Stimulated activated CD8-positive, alpha-beta memory T cell treated with anti-CD3 and anti-CD28 coated beads, Interleukin-12 subunit alpha, Interleukin-12 subunit beta, amount 100 ng/mL, for 4 hours (primary cell): Measurements from ENCODE around the gene KIAA0586.
"Not testable (repeated sequence)": the region's sequence is repeated elsewhere in the genome, so short reads cannot be mapped to it uniquely, and the experiment has no call there.

Source experiments
- DNase-seq: peaks from one replicate; pipeline ENCODE4 v3.0.0-alpha.2; 2020; ENCODE audit warnings: low read depth

Gene KIAA0586

DNA sequence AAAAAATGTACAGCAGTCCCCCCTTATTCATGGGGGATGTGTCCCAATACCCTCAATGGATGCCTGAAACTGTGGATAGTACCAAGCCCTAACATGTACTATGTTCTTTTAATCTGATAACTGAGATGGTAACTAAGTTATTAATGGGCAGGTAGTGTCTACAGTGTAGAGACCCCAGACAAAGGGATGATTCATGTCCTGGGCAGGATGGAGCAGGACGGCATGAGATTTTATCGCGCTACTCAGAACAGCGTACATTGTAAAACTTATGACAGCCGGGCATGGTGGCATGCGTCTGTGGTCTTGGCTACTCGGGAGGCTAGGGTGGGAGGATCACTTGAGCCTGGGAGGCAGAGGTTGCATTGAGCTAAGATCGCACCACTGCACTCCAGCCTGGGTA, 37.1 kb downstream of the KIAA0586 start:
- DNase-seq, result no peak

- DNase-seq, result no peak
Measured at GRCh38 chr14:58465421-58465820, 37.9 kb downstream of the KIAA0586 start.

DNA sequence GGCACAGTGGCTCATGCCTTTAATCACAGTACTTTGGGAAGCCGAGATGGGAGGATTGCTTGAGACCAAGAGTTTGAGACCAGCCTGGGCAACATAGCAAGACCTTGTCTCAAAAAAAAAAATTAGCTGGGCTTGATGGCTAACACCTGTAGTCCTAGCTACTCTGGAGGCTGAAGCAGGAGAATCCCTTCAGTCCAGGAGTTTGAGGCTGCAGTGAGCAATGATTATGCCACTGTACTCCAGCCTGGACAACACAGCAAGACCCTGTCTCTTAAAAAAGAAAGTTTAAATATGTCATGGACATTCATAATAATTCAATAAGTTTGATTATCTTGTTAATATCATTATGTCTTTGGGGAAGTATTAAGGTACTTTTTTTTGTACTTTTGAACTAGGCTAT, 38.9 kb downstream of the KIAA0586 start:
- no peak for DNase-seq

DNA sequence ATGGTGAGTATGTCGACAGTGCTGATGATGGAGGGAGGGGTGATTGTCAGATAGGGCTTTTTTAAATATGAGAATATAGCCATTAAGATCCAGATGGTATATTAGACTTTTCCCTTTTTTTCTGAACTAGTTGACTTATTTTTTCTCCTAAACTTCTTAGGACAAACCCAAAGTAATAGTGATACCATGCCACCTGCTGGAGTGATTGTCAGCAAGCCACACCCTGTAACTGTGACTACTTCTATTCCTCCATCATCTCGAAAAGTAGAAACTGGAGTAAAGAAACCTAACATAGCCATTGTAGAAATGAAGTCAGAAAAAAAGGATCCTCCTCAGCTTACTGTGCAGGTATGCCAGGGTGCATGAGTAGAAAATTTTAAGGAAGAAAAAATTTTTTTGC, 40.1 kb downstream of the KIAA0586 start:
- no peak for DNase-seq

- DNase-seq, result no peak
Measured at GRCh38 chr14:58469309-58469708, 41.8 kb downstream of the KIAA0586 start.

- no peak for DNase-seq
Measured at GRCh38 chr14:58476320-58476719, 48.8 kb downstream of the KIAA0586 start.

DNA sequence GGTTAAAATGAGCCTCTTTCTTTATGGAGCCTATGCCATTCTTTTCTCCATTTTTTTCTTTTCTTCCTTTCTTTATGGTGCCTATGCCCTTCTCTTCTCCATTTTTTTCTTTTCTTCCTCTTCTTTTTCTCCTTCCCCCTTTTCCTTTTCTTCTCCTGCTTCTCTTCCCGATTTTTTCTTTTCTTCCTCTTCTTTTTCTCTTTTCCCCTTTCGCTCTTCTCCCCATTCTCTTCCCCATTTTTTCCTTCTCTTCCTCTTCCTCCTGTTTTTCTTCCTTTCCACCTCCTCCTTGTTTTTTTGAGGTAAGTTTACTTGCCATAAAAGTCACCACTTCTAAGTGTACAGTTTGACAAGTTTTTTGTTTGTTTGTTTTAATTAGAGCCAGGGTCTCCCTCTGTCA, 50.1 kb downstream of the KIAA0586 start:
- DNase-seq, result no peak

GRCh38 chr14:58478329-58478728, 50.8 kb downstream of the KIAA0586 start:
- not testable (repeated sequence) for DNase-seq

DNA sequence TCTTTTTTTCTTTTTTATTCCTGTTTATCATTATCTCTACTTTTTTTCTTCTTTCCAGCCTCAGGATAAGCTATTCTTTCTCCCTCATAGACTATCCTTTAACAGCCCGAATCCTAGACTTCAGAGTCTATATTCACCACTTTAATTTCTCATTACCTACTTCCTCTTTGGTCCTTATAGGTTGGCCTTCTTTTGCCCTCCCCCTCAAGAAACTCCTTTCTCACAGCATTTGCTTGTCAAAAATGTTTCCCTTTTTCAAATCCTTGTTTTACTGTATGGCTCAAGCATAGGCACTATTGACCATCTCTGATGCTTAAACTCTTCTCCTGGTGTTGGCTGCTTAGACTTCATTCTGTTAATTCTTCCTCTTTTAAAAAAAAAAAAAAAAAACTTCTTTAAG, 52.5 kb downstream of the KIAA0586 start:
- DNase-seq, result no peak

- no peak for DNase-seq
Measured at GRCh38 chr14:58484176-58484575, 56.7 kb downstream of the KIAA0586 start.

GRCh38 chr14:58488550-58488949, 61.0 kb downstream of the KIAA0586 start:
- no peak for DNase-seq

DNA sequence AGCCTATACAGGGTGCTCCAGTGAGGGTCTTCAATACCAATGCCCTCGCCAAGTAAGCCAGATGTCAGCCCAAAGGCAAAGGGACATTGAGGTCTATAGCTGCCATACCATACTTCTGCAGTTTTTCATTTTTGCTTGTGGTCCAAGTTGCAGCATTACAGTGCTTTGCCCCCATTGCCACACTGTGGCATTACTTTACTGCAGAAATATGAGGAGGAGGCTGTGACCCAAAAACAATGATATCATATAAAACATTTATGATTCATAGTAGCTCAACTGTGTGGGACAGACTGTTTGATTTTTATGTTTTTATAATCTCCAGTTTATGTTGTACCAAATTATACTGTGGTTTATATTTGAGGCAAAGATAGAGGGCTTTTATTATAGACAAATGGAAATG, 64.1 kb downstream of the KIAA0586 start:
- DNase-seq, result no peak

GRCh38 chr14:58492044-58492443, 64.5 kb downstream of the KIAA0586 start:
- DNase-seq, result no peak

GRCh38 chr14:58501214-58501816, 73.8 kb downstream of the KIAA0586 start:
- DNase-seq, result no peak

GRCh38 chr14:58513272-58513671, 85.8 kb downstream of the KIAA0586 start:
- DNase-seq, result no peak

DNA sequence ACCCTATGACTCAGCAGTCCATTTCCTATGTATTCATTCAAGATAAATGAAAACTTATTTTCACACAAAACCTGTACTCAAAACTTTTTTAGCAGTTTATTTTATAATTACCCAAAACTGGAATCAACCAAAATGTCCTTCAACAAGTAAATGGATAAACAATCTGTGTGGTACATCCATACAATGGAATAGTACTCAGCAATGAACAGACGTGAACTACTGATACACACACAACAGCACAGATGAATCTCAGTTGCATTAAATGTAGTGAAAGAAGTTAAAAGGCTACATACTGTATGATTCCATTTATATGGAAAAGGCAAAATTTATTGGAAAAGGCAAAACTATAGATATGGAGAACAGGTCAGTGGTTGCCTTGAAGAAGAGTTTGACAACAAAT, 90.1 kb downstream of the KIAA0586 start:
- DNase-seq, result no peak

DNA sequence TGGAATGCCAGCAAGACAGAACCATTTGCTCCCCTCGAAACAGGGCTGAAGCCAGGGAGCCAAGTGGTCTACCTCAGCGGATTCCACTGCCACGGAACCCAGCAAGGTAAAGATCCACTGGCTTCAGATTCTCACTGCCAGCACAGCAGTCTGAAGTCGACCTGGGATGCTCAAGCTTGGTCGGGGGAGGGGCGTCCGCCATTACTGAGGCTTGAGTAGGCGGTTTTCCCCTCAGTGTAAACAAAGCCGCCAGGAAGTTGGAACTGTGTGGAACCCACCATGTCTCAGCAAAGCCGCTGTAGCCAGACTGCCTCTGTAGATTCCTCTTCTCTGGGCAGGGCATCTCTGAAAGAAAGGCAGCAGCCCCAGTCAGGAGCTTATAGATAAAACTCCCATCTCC, 98.2 kb downstream of the KIAA0586 start:
- DNase-seq, result not testable (repeated sequence)

DNA sequence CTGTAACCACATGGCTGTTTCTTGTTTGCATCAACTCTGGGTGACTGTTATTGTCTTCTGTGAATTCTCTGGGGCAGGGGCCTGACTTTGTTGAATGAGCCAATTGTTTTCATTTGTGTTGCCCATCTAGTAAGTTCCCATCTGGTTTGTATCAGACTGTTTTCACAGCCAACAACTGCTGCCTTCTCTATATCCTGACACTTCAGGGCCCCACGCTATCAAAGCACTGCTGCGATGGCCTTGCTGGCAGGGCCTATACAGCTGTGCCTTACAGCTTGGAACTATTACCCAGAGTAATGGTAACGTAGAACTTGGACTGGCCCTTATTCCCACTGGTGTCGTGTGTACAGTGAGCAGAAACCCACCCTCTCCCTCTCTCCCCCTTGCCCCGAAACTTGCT, 105.9 kb downstream of the KIAA0586 start:
- no peak for DNase-seq

DNA sequence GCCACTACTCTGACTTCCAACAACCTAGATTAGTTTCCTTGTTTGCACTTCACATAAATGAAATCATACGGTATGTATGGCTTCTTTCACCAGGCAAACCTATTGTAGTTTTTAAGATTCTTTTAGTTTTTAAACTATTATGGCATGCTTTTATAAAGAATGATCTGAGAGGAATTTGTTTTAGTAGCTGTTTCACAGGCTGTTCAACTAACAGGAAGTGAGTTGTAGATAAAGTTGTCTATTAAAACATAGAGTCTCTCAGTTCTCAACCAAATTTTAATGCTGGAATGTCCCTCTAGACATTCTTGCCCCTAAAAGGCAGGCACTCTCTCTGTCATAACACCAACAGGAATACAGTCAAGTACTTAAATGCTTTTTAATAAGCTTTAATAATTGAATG, 107.5 kb downstream of the KIAA0586 start:
- DNase-seq, result no peak

DNA sequence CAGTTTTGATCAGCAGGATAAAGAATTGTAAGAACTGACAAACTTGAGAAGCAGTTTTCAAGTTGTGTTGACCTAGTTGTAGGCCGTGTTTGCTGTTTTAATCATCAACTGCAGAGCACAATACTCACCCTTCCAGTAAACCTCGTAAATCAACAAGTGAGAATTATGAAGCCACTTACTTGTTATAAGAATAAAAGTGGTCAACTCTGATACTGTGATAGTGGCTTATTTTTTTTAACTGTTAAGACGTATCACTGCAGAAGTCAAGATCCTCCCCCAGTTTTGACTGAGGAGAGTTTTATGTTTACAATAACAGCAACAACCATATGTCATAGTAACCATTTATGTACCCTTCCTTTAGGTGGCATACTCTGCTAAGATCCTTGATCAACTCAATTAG, 109.5 kb downstream of the KIAA0586 start:
- DNase-seq, result no peak

- DNase-seq, result no peak
Measured at GRCh38 chr14:58540749-58541632, 113.5 kb downstream of the KIAA0586 start.

- DNase-seq, result no peak
Measured at GRCh38 chr14:58541633-58542022, 114.1 kb downstream of the KIAA0586 start.

- no peak for DNase-seq
Measured at GRCh38 chr14:58543253-58543652, 115.7 kb downstream of the KIAA0586 start.

GRCh38 chr14:58547649-58548048, 120.1 kb downstream of the KIAA0586 start:
- DNase-seq, result no peak
